HG02970 (cell line): Measurements from ENCODE around the gene ZNHIT1.
"Not testable (repeated sequence)": the region's sequence is repeated elsewhere in the genome, so short reads cannot be mapped to it uniquely, and the experiment has no call there.

Experiments
- ATAC-seq: cut with Tn5 transposase; IDR thresholded peaks from one replicate; pipeline ENCODE4 v1.9.1; 2021; ENCODE audit warnings: mild to moderate bottlenecking, moderate library complexity, moderate number of reproducible peaks; ENCODE audit not compliant: unreplicated experiment, low FRiP score

Gene ZNHIT1

DNA sequence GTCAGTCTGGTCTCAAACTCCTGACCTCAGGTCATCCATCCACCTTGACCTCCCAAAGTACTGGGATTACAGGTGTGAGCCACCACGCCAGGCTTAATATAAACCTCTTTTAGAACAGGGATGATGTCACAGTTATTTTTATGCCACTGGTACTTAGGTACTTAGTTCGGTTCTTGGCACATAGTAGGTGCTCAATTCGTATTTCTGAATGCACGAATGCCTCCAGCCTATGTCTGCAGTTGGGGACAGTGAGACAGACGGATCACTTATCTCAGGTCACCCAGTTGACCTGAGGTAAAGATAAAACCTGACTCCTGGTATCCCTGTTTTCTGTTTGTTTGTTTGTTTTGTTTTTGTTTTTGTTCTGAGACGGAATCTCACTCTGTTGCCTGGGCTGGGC, 31.8 kb upstream of the ZNHIT1 start:
- no peak for ATAC-seq

DNA sequence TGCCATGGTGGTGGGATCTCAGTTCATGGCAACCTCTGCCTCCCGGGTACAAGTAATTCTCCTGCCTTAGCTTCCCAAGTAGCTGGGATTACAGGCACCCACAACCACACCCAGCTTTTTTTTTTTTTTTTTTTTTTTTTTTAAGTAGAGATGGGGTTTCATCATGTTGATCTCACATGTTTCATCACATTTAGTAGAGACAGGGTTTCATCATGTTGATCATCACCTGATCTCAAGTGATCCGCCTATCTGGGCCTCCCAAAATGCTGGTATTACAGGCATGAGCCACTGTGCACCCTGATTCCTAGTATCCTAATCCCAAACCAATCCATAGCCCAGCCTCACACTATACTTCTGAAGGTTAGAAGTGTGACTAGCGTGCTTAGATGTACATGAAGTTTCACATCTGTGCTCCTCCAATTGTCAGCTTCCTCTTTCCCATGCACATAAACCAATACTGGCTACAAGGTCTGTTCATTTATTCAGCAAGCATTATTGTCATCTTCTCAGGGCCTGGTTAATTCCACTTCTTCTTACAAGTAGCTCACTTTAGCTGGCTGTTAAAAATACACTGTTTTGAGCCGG, 31.0 kb upstream of the ZNHIT1 start:
- ATAC-seq = no peak

DNA sequence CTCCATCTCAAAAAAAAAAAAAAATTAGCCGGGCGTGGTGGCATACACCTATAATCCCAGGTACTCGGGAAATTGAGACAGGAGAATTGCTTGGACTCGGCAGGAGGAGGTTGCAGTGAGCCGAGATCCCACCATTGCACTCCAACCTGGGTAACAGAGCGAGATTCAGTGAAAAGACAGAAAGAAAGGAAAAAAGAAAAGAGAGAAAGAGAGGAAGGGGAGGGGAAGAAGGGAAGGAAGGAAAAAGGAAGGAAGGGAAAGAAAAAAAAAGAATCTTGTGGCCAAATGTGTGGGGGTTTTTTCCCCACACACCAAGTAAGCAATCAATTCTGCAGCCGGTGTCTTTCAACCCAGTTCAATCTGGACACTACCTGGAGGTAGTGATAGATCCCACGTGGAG, 28.9 kb upstream of the ZNHIT1 start:
- ATAC-seq = no peak

DNA sequence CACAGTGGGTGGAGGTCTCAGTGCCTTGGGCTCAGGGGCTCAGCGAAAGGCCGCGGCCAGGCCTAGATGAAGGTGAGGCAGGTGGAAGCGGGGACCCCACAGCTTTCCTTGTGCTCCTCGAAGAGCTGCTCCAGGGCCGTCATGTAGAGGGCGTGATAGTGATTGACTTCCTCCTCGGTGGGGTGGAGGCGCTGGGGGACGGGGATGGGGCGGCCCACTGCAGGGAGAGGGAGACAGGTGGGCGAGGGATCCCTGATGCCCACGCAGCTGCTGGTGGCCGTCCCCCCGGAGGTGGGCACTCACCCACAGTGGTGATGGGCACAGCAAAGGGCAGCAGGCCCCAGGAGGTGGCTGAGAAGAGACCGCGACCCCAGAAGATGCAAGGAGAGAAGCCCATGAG, 22.1 kb upstream of the ZNHIT1 start:
- ATAC-seq = no peak

DNA sequence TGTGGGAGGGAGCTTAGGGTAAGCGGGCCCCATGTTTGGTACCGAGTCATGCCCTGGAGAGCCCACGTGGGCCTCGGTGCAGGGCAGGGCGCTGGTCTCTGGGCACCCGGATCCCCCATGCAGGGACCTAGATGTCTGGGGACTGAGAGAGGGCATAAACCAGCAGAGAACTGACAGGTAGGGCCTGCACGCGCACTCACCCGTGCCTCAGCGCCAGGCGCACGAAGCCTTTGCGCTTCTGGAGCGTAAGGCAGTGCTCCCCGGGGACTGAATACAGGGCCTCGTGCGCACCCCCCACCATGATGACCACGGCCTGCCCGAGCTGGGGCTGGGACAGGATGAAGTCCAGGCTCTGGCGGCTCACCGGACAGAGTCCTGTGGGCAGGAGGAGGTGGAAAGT, 20.0 kb upstream of the ZNHIT1 start:
- no peak for ATAC-seq

DNA sequence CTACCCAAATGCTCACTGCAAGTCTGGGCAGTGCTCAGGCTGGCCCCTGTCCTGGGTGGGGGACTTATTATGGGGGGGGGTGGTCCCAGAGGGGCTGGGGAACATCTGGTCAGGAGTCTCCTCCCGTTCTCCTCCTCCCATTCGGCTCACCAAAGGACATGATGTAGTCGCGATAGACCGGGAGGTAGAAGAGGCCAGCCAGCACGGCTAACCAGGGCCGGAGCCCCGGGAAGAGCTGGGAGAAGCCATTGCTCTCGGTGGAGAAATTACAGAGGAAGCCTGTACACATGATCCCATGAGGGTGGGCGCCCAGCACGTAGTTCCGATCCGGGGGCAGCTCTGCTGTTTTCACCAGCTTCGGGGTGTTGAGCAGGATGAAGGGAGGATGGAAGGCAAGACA, 19.5 kb upstream of the ZNHIT1 start:
- ATAC-seq = no peak

DNA sequence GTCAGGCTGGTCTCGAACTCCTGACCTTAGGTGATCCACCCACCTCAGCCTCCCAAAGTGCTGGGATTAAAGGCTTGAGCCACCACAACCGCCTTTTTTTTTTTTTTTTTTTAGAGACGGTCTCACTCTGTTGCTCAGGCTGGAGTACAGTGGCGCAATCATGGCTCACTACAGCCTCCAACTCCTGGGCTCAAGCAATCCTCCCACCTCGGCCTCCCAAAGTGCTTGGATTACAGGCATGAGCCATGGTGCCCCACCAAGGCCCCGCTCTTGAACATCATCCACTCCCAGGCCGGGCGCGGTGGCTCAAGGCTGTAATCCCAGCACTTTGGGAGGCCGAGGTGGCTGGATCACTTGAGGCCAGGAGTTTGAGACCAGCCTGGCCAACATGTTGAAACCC, 18.4 kb upstream of the ZNHIT1 start:
- ATAC-seq = not testable (repeated sequence)

DNA sequence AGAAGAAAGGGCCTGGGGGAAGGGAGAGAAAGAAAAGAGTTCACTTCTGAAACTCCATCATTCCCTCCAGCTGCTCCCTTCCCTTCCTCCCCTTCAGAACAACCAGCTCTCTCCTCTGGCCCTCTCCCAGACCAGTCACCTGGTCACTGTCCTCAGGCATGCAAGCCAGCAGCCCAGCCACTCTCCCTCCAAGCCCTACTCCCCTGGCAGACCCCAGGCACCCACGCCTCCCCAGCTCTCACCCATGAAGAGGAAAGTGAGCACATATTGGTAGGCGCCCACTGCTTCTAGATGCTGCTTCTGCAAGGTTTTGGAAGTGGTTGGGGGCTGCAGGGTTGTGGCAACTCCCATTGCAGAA, 17.5 kb upstream of the ZNHIT1 start:
- no peak for ATAC-seq

DNA sequence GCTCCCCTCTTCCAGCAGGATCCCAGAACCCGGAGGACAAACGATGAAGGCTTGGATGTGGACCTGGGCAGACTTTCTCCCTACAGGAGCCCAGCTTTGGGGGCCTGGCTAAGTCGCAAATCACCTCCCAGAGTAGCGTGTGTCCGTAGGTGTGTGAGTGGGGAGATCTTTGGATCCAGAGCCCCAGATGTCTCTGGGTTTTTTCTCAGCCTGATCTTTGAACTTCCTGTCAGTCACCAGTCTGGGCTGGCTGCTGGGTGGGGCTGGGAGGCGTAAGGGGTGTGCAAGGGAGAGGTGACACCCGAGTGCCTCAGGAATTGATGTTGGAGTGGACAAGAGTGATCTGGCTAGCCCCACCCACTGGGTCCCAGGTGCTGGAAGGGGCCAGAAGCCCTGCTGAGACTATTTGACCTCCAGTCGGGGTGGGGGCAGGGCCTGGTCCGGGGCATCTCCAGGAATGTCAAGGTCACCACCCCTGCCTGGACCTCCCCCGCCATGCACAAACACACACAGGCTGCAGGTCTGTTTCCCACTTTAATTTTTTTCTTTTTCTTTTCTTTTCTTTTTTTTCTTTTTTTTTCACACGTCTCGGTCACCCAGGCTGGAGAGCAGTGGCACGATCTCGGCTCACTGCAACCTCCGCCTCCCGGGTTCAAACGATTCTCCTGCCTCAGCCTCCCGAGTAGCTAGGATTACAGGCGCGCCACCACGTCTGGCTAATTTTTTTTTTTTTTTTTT, 16.9 kb upstream of the ZNHIT1 start, which contains the start of gene MOGAT3:
Gene MOGAT3, minus strand, starts transcription at position 175 of the 738 bp plus-strand sequence. CDS start 182 bp downstream, outside the sequence.
- no peak for ATAC-seq

DNA sequence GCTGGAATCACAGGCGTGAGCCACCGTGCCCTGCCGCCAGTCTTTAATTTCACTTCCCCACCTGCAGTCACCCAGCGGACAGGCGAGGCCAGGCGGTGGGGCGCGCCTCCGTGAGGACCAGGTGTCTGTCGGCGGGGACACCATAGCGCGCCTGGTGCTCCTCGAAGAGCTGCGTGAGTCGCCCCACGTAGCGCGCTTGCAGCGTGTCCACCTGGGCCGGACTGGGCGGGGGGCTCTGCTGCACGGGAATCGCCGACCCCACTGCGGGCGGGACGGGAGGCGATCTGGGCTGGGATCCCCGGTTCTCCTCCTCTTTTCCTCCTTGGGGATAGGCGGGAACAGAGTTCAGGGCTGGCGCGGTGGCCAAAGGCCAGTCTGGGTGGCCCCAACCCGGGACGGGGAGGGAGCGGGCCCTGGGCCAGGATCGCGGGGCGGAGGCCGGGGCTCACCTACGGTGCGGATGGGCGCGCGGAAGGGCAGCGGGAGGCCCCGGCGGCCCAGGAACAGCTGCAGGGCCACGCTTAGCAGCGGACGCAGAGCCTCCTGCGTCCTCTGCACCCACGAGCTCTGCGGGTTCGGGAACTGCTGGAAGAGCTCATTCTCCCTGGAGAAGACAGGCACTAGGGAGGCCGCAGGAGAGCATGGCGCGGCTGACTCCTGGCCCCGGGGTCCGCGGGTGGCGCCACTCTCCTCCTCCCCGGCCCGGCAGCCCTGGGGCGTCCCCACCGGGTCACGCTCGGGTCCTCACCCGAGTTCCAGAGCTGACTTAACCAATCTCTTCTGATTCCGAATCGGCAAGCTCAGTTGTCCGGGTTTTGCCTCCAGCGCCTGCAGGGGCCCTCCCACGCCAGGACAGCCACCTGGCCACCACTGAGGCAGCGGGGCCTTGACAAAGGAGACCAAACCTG, 16.0 kb upstream of the ZNHIT1 start:
- ATAC-seq = no peak

DNA sequence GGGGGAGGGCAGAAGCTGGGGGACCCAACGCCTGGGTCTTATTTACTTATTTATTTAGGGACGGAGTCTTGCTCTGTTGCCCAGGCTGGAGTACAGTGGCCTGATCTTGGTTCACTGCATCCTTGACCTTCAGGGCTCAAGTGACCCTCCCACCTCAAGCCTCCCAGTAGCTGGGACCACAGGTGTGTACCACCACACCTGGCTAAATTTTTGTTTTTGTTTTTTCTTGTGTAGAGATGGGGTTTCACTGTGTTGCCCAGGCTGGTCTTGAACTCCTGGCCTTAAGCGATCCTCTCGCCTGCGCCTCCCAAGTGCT, 15.4 kb upstream of the ZNHIT1 start:
- no peak for ATAC-seq

DNA sequence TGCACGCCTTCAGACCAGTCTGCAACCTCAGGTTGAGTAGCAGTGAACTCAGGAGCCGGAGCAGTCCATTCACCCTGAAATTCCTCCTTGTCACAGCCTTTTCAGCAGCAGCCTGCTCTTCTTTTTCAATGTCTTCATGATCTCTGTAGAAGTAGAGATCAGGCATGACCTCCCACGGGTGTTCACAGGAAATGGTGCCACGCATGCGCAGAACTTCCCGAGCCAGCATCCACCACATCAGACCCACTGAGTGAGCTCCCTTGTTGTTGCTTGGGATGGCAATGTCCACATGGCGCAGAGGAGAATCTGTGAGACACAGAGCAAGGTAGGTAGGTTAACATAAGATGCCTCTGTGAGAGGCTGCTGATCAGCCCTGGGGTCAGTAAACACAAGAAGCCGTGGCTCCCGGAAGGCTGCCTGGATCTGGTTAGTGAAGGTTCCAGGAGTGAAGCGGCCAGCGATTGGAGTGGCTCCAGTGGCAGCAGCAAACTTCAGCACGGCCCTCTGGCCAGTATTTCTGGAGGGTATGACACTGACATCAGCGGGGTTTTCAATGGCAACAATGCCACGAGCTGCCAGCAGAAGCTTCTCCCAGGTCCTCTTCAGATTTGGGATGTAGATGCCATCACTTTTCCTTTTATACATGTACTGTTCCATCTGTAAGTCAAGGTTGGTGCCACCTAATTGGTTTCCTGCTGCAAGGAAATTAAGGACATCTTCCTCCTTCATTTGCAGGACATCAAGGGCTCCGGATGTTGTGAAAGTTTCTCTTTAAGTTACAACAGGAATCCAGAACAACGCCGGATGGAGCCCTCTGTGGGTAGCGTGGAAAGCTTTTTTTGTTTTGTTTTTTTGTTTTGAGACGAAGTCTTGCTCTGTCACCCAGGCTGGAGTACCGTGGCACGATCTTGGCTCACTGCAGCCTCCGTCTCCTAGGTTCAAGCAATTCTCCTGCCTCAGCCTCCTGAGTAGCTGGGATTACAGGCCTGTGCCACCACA, 13.9 kb upstream of the ZNHIT1 start:
- ATAC-seq = not testable (repeated sequence)

DNA sequence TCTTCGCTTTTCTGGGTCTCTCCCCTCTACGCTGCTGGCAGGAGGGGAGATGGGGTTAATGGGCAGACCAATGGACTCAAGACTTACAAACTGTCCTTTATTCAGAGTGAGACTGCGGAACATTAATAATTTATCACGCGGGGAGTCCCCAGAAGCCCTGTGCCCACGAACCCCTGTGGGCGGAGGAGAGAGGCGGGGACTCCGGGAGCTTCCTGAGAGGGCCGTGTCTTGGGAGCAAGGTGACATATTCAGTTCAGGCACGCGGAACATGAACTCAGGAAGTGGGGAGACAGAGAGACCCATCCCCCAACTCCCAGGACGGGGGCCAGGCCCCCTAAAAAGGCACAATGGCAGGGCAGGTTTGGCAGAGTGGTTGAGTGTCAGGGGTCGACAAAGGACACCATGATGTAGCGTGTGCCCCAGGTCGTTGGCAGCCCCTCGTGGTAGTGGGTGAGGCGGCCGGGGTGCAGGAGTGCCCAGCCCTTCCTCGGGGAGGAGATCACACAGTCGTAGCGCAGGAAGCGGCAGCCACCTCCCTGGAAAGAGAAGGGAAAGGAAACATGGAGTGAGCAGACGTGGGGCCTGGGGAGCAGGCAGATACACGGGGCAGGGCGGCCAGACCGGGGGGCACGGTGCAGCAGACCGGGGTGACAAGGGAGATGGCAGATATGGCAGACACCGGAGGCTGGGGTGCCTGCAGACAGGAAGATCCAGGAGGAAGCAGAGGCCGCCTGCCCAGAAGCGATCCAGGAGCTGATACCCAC, 11.9 kb upstream of the ZNHIT1 start:
- no peak for ATAC-seq

DNA sequence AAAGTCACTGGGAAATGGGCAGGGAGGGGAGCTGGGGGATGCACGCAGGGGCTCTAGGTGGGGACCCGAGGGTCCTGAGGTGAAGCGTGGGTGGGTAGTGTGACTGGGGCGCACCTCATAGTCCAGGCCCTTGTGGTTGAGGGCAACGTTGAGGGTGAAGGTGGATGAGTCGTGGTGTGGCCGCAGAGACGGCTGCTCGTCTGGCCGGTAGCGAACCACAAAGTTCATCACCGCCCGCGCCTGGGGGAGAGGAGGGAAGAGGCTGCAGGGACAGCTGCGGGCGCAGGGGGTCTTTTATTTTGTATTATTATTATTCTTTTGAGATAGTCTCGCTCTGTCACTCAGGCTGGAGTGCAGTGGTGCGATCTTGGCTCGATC, 11.3 kb upstream of the ZNHIT1 start:
- ATAC-seq = no peak

DNA sequence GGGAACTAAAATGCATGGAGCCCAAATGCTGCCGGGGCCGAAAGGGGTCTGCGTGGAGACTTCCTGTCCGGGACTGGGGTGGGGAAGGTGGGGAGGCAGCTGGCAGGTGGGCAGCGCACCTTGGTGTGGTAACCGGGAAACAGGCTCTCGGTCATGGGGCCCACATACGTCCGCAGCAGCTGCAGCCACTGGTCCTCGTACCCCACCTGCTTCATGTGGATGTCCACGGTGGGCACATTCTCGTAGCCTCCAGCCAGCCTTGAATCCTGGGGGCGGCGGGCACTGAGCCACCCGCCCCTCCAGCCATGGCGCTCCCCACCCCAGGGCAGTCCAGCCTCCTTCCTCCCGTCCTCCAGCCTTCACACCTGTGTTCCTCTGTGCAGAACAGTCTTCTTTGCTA, 10.5 kb upstream of the ZNHIT1 start:
- ATAC-seq = no peak

DNA sequence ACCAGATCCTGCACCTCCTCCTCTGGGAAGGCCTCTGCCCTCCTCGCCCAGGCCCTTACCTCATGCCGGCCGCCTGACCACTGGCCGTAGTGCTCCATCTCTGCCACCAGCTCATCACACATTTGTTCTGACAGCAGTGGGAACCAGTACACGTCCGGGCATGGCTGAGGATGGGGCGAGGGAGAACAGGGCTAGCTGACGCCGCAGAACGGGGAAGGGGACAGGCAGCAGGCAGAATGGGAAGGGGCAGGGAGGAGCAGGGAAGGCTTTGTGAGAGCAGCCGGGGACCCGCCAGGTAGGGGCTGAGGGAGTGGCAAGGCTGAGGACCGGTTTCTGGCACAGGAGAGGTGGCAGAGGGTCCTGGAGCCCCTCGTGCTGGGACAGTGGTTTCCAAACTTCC, 9.2 kb upstream of the ZNHIT1 start:
- no peak for ATAC-seq

DNA sequence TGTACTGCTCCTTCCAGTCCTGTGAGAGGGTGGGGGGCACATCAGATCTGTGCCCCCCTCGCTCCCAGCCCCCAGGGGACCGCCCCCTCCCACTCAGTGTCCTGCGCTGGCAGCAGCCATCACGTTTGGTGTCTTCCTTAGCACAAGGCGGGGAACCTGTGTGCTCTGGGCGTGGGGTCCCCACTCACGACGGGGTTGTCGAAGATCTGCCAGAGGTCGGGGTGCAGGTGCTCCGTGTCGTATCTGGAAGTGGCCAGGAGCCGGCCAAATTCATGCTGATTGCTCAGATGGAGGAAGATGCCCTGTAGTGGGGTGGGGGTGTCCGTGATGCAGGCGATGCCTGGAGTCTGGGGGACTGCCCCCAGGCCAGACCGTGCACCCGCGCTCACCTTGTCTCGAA, 7.8 kb upstream of the ZNHIT1 start:
- ATAC-seq = no peak

DNA sequence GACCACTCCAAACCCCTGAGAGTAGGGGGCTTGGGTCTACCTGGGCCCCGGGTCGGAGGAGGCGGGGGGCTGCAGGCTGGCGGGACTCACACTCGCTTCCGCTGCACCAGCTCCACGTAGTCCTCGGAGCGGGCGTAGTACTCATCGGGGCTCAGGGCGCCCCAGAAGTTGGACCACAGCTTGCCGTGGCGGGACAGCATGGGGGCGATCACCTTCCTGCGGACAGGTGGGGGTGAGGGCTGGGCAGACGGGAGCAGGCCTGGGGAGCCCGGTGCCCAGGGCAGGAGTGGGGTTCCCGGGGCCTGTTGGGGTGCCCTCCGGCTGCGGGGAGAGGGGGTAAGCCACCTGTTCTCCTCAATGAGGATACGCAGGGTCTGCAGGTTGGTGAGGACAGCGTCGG, 6.5 kb upstream of the ZNHIT1 start:
- no peak for ATAC-seq

DNA sequence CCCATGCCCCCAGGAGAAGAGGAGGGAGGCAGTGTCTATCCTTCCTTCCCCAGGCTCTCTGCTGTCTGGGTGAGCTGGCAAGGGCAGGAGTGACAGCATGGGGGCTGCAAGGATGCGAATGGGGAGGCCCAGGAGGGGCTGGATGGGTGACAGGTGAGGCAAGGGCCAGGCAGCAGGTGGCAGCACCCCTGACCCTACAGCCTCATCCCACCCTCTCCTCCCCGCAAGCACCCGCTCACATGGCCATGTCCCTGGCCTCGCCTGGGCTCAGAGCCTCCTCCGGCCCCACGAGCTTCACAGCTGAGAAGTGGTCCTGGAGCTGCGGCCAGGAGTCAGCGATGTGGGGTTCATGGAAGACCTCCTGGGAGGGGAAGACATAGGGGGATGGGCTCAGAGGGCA, 6.0 kb upstream of the ZNHIT1 start:
- ATAC-seq = no peak
